HFF-Myc (cell line): Measurements from ENCODE around the gene TK1.

ENCODE experiments used
- DNase-seq: peaks from one replicate; pipeline ENCODE4 v3.0.0-alpha.2; 2011; ENCODE audit warnings: low read depth; ENCODE audit errors: extremely low read depth
- H3K4me3 ChIP-seq: replicated peaks from 2 replicates; pipeline ENCODE4 v1.5.1; 2011; ENCODE audit warnings: low read depth, mild to moderate bottlenecking, control low read depth, low read length
- TF ChIP-seq, protein P1 (sequence below): IDR thresholded peaks from 2 replicates; pipeline ENCODE4 v1.5.1; 2012; ENCODE audit warnings: mild to moderate bottlenecking, low read depth, low read length, control low read depth; ENCODE audit errors: missing control alignments

Gene TK1

DNA sequence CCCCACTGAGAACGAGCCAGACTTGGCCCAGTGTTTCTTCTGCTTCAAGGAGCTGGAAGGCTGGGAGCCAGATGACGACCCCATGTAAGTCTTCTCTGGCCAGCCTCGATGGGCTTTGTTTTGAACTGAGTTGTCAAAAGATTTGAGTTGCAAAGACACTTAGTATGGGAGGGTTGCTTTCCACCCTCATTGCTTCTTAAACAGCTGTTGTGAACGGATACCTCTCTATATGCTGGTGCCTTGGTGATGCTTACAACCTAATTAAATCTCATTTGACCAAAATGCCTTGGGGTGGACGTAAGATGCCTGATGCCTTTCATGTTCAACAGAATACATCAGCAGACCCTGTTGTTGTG, 27.8 kb upstream of the TK1 start:
- TF ChIP-seq, protein P1, sequence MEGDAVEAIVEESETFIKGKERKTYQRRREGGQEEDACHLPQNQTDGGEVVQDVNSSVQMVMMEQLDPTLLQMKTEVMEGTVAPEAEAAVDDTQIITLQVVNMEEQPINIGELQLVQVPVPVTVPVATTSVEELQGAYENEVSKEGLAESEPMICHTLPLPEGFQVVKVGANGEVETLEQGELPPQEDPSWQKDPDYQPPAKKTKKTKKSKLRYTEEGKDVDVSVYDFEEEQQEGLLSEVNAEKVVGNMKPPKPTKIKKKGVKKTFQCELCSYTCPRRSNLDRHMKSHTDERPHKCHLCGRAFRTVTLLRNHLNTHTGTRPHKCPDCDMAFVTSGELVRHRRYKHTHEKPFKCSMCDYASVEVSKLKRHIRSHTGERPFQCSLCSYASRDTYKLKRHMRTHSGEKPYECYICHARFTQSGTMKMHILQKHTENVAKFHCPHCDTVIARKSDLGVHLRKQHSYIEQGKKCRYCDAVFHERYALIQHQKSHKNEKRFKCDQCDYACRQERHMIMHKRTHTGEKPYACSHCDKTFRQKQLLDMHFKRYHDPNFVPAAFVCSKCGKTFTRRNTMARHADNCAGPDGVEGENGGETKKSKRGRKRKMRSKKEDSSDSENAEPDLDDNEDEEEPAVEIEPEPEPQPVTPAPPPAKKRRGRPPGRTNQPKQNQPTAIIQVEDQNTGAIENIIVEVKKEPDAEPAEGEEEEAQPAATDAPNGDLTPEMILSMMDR = no peak
- peak overlapping the region; percentile 95 for H3K4me3 ChIP-seq
- no peak for DNase-seq

GRCh38 chr17:78214016-78214705, 27.3 kb upstream of the TK1 start, which contains the start of gene BIRC5:
Gene BIRC5, plus strand, starts transcription at chr17:78214253. Its CDS starts 64 bp downstream, at chr17:78214317.
- TF ChIP-seq, protein P1 = no peak
- peak; percentile 22 for DNase-seq
- H3K4me3 ChIP-seq = peak within 1 kb of the TSS; percentile 95

DNA sequence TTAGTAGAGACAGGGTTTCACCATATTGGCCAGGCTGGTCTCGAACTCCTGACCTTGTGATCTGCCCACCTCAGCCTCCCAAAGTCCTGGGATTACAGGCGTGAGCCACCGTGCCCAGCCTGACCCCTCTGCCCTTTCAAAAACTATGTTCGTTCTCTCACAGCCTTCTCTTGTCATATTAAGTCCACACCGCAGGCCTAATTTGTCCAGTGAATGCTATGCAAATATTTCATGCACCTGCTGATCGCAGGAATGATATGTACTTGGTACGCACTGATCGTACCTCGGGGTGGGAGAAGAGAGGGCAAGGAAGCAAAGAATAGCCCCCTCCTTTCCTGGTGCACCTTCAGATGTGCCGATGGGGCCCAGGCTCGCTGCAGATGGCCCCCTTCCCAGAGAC, 24.2 kb upstream of the TK1 start:
- DNase-seq = no peak
- no peak overlapping the region for H3K4me3 ChIP-seq
- TF ChIP-seq, protein P1 = no peak

DNA sequence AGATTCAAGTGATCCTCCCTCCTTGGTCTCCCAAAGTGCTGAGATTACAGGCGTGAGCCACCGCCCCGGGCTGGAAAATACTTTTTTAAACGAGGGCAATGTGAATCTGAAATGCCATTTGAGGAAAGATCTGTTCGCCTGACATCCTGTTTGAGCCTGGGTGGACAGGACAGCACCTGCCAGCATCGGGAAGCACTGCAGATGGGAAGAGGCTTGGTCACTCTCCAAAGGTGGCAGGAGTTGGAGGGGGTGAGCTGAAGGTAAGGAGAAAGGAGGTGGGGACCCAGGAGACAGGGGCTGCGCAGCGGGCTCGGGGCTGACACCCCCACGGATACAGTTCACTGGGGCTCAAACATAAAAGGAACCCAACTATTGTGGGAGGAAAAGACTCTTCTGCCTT, 23.3 kb upstream of the TK1 start:
- H3K4me3 ChIP-seq = no peak overlapping the region
- TF ChIP-seq, protein P1 = no peak
- DNase-seq = no peak

DNA sequence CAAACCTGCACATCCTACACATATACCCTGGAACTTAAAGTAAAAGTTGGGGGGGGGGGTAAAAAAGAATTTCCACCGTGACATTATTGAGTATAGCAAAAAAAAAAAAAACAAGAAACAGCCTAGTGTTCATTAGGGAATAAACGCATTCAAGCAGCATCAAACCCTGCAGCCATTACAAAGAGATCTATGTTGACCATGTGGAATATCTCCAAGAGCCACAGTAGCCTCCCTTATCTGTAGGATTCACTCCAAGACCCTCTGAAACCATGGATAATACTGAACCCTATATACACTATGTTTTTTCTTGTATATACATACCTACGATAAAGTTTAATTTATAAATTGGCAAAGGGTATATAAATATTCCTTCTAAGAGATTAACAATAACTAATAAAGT, 21.6 kb upstream of the TK1 start:
- TF ChIP-seq, protein P1 = no peak
- DNase-seq = no peak
- H3K4me3 ChIP-seq = no peak overlapping the region

DNA sequence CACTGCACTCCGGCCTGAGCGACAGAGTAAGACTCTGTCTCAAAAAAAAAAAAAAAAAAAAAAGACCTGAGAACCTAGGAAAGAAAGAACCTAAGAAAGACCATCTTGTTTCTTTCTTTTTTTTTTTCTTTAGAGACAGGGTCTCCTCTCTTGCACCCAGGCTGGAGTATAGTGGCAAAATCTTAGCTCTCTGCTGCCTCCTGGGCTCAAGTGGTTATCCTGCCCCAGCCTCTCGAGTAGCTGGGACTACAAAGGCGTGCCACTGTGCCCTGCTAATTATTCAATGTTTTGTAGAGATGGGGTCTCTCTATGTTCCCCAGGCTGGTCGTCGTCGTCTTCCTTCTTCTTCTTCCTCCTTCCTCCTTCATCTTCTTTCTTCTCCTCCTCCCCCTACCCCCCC, 19.4 kb upstream of the TK1 start:
- no peak overlapping the region for H3K4me3 ChIP-seq
- TF ChIP-seq, protein P1 = no peak
- DNase-seq = no peak
